Activated CD4-positive, alpha-beta T cell treated with anti-CD3 and anti-CD28 coated beads, Interleukin-10, Interleukin-2, amounts not matched to agents 100 ng/mL and 50 ng/mL, durations not matched to agents 16 hours and 8 hours (primary cell): ENCODE data around the gene TMEM178B.
"Not testable (repeated sequence)": the region's sequence is repeated elsewhere in the genome, so short reads cannot be mapped to it uniquely, and the experiment has no call there.

ENCODE experiments used
- DNase-seq: peaks from one replicate; pipeline ENCODE4 v3.0.0-alpha.2; 2020

Gene TMEM178B

GRCh38 chr7:141397236-141398163, 323.6 kb downstream of the TMEM178B start:
- no peak for DNase-seq

- DNase-seq, result no peak
Observed at GRCh38 chr7:141400356-141400755, 326.5 kb downstream of the TMEM178B start.

- DNase-seq, result no peak
Observed at GRCh38 chr7:141402277-141402996, 328.6 kb downstream of the TMEM178B start.

GRCh38 chr7:141403846-141404245, 330.0 kb downstream of the TMEM178B start:
- not testable (repeated sequence) for DNase-seq

- no peak for DNase-seq
Observed at GRCh38 chr7:141406347-141406746, 332.5 kb downstream of the TMEM178B start.

DNA sequence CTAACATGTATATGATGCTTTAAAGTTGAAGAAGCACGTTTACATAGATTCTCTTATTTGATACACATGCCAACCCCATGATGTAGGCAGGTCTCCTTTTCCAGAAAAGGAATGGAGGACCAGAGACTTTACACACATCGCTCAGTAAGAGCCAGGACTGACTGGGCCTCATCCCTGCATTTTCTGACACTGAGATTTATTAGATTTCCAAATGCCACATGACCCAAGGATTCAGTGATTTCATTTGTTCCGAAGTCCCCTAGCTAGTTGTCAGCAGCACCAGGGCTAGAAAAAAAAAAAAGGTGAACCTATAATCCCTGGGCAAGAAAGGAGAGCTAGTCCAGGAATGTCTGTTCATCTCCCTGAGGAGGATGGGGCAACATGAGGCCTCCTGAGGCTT, 334.0 kb downstream of the TMEM178B start:
- DNase-seq, result no peak

DNA sequence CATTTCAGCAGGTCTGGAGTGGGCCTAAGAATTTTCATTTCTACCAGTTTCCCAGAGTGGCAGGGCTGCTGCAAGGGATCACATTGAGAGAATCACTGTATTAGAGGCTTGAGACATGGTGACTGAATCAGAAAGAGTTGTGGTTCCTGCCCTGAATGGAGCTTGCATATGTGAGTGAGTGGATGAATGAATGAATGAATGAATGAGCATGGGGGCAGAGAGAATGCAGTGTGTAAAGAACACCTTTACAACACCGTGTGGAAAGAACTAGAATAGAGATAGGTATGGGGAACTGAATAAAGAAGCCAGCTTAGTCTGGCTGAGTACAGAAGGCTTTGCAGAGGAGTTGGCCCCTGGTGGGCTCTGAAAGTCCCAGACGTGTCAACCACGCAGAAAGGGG, 334.6 kb downstream of the TMEM178B start:
- DNase-seq, result no peak

DNA sequence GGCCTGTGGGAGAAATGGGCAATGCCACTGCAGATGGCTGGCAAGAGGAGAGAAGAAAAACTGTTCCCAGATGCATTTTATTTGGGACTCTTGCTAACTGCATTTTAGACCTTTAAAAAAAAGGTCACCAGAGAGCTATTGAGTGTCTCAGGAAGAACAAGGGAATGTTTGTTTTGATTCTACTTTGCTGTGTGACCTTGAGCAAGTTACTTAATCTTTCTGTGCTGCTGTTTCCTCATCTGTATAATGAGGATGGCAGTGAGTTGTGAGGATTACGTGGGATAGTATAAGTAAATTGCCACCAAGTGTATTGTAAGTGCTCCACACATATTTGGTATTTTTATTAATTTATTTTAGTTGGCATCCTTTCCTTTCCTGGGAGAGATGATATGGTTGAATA, 335.4 kb downstream of the TMEM178B start:
- DNase-seq, result no peak

DNA sequence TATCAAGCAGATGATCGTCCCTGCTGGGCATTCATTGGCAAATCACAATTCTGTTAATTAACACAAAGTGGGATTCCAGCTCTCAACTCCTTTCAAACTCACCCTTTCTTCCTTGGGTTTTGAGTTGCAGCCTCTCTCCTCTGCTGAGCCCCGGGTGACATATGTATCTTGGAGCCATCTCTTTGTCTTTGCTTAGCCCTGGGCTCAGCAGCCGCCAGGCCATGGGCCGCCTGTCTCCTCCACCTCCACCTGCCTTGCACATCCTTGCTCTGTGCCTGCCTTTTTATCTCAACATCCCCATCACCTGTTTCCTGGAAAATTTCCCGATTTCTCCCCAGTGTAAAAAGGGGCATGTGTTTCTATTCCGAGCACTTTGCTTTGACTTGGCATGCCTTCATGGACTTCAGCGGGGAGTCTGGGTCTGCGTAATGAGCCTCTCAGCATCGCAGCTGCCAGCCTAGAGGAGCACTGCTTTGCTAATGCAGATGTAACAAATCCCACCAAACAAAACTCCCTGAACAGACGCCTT, 336.0 kb downstream of the TMEM178B start:
- DNase-seq, result no peak

- DNase-seq, result no peak
Observed at GRCh38 chr7:141410353-141411000, 336.6 kb downstream of the TMEM178B start.

DNA sequence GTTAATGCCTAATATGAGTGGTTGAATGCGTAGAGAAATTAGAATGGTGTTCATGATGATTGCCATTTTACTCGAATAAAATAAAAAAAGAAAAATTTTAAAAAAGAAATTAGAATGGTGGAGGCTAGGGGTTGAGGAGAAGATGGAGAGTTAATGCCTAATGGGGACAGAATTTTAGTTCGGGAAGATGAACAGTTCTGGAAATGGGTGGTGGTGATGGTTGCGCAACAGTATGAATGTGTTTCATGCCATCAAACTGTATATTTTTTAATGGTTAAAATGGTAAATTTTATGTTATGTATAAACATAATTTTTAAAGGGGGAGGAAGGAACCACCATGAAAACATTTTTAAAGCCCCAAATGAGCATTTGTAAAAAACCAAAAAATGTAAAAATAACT, 337.3 kb downstream of the TMEM178B start:
- no peak for DNase-seq

DNA sequence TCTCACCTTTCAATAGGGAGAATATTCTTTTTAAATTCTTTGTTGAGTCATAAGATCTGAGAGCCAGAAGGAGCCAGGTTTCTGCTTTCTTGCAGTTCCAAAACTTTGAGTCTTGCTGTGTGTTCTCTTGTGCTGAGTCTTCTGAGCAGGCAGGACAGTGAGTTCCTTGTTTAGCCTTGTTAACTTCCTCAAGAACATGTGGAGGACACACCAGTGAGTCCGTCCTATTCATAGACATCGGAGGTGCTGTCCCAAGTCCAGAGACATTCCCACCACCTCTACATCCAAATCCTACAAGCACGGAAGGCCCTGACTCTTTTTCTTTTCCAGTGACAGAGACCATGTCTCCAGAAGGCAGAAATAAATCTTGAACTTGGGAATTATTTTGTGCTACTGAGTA, 342.1 kb downstream of the TMEM178B start:
- no peak for DNase-seq

DNA sequence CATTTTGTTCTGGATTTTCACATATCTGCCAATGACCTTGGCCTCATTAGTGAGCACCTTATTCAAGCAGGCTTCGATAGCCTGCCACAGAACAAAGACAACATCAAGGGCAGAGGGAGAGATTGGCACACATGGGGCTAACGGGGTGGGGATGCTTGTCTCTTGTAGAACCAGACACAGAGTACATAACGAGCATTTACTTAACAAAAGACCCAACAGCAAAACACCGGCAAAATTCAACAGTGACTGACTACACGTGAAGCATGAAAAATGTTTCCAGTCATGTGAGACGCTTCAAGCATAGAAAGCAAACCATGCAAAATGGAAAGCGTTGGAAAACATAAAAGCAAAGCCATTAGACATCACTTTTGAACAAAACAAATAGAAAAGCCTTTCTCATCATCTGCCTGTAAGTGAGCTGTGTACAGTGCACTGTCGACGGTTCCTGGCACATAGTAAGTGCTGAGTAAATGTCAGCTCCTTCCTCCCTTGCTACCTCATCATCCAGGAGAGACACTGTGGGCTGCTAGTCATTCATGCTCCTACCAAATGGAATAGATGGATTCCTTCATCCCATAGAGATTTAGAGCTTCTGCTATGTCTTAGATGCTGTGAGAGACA, 342.9 kb downstream of the TMEM178B start:
- DNase-seq, result no peak

DNA sequence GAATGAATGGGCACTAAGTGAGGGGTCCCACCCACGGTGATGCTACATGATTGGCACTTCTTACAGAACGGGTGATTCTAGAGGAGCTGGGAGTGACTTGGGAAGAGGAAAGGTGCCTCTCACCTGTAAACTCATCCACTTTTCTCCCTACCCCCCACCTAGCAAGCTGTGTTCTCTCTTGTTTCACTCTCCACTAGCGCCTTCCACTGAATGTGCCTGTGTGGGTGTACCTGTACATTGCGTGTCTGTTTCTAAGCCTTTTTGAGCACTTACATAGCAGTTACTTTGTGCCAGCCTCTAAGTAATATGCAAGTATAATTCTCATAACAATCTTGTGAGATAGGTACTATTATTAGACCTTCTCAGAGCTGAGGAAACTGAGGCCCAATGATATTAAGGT, 343.6 kb downstream of the TMEM178B start:
- no peak for DNase-seq

- no peak for DNase-seq
Observed at GRCh38 chr7:141418066-141418465, 344.2 kb downstream of the TMEM178B start.

GRCh38 chr7:141421306-141421705, 347.4 kb downstream of the TMEM178B start:
- no peak for DNase-seq

DNA sequence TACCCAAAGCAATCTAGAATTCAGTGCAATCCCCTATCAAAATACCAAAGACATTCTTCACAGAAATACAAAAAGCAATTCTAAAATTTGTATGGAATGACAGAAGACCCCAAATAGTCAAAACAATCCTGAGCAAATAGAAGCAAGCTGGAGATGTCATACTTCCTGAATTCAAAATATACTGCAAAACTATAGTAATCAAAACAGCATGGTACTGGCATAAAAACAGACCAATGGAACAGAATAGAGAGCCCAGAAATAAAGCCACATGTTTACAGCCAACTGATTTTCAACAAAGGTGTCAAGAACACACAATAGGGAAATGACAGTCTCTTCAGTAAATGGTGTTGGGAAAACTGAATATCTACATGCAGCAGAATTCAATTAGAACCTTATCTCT, 353.3 kb downstream of the TMEM178B start:
- no peak for DNase-seq

DNA sequence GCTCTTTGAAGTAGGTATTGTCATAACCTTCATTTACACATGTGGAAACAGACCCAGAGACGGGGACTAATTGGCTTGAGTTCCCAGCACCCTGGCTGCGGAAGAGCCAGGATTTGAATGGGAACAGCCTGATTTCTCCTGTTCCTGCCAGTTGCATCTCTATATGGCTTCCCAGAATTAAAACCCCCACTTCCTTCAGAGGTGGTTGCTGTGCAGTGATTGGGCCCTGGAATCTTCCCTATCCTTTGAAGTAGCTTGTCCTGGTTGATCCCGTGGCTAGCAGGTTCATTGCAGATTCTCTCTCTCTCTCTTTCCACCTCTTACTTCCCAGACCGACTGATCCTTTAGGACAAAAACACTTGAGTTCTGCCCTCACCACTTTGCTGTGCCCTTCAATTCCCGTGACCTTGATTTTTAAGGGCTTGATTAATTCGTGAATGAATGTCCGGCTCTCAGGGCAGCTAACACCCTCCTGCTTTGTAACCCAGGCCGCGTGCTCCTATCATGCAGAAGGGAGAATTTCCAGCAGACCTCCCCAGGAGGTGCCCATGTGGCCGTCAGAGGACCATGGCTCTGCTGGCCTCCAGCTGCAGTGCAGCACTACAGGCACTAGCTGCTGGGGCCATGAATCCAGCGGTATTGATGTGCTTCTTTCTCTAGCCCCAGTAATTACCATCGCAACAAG, 356.7 kb downstream of the TMEM178B start:
- DNase-seq, result no peak

DNA sequence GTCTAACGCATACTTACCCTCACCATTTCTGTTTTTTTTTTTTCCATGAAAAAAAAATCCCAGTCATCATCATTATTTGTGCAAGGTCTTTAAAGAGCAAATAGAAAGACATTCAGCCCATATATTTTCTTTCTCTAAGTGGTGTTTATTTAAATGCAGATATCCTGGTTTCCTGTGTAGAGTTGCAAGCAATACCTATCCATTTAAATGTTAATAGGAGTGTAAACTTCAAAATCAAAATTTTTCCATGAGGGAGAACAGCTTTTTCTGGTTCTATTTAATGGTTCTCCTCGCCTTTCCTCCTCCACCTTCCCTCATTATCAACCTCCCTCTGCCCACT, 357.2 kb downstream of the TMEM178B start:
- no peak for DNase-seq

- no peak for DNase-seq
Observed at GRCh38 chr7:141431711-141432110, 357.8 kb downstream of the TMEM178B start.

GRCh38 chr7:141433698-141434097, 359.8 kb downstream of the TMEM178B start:
- DNase-seq, result no peak

GRCh38 chr7:141436139-141436538, 362.3 kb downstream of the TMEM178B start:
- DNase-seq, result no peak
